Osteocyte (in vitro differentiated cells): ENCODE data around the gene AKIRIN2. TPM values are rescaled to one million over a fixed set of nuclear protein-coding genes. Genes with fewer than 3 reads are reported as not detected.

Source experiments
- DNase-seq: peaks from one replicate; pipeline ENCODE4 v3.0.0; 2021; ENCODE audit warnings: mixed read lengths; ENCODE audit not compliant: unreplicated experiment; ENCODE audit errors: extremely low spot score
- H3K27ac Mint-ChIP-seq: one replicate; pipeline ENCODE4 v1.8.0; 2021; ENCODE audit warnings: mild to moderate bottlenecking, mixed read lengths; ENCODE audit not compliant: unreplicated experiment
- H3K27me3 Mint-ChIP-seq: one replicate; pipeline ENCODE4 v1.8.0; 2021; ENCODE audit warnings: mixed read lengths; ENCODE audit not compliant: unreplicated experiment
- H3K36me3 Mint-ChIP-seq: one replicate; pipeline ENCODE4 v1.8.0; 2021; ENCODE audit warnings: mixed read lengths; ENCODE audit not compliant: unreplicated experiment
- H3K4me1 Mint-ChIP-seq: one replicate; pipeline ENCODE4 v1.8.0; 2021; ENCODE audit warnings: mixed read lengths; ENCODE audit not compliant: unreplicated experiment
- H3K4me3 Mint-ChIP-seq: one replicate; pipeline ENCODE4 v1.8.0; 2021; ENCODE audit warnings: mild to moderate bottlenecking, moderate library complexity, mixed read lengths; ENCODE audit not compliant: unreplicated experiment
- H3K9me3 Mint-ChIP-seq: one replicate; pipeline ENCODE4 v1.8.0; 2021; ENCODE audit warnings: mixed read lengths; ENCODE audit not compliant: unreplicated experiment
- total RNA-seq: library from RNA; stranded (reverse); gene quantifications from 2 replicates; pipeline ENCODE4 v1.2.1, GENCODE V29; 2021
- TF ChIP-seq, protein P1 (sequence below): fragments of 200-600 bp; sonication (generic); IDR thresholded peaks from 2 replicates; pipeline ENCODE4 v1.5.0; 2021; ENCODE audit warnings: antibody characterized with exemption, mild to moderate bottlenecking, moderate library complexity

The AKIRIN2 gene
- total RNA-seq, 1 donor from 2014 or later = 68.1 TPM

DNA sequence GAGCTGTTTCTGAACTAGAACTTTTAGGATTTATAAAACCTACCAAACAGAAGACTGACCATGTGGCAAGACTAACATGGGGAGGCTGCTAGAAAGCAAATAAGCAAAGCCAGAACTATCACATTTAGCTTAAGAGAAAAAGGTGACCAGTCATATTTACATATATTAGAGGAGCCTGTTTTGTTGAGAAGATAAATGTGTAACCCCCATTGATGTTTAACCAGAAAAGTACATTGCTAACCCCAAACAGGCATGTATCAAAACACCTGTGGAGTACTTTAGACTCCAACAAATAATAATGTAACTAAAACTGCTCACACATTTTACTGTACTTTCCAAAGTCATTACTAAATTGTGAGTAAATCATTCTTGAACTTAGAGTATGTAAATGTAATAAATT is 35.0 kb downstream of the AKIRIN2 start:
- no peak overlapping the region for H3K4me3 Mint-ChIP-seq

DNA sequence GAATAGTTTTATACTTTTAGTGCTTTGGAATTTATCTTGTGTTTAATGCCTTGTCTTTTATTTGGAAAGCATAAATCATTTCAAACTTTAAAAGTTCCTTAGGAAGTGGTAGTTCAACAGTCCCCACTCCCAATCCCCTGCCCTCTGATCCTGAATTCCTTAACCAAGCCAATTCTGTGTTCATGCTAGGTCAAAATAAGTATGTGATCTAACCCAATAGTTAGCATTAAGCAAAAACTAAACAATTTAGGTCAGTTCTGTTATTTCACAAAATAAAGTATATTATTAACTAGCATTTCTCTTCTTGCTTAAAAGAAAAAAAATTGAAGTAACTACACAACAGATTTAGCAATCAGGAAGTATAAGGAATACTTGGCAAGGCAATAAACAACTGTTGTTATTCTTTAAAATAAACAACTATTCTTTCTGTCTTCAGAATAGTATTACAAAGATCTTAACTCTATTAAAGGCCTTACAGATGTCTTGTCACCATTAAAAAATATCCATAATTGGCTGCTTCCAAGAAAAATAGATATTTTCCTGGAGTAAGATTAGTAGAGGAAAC is 37.0 kb downstream of the AKIRIN2 start:
- DNase-seq = no peak
- H3K27me3 Mint-ChIP-seq = no peaks in the 10 kb centered on the region
- H3K27ac Mint-ChIP-seq = no peak overlapping the region
- H3K4me3 Mint-ChIP-seq = no peak overlapping the region
- TF ChIP-seq, protein P1, sequence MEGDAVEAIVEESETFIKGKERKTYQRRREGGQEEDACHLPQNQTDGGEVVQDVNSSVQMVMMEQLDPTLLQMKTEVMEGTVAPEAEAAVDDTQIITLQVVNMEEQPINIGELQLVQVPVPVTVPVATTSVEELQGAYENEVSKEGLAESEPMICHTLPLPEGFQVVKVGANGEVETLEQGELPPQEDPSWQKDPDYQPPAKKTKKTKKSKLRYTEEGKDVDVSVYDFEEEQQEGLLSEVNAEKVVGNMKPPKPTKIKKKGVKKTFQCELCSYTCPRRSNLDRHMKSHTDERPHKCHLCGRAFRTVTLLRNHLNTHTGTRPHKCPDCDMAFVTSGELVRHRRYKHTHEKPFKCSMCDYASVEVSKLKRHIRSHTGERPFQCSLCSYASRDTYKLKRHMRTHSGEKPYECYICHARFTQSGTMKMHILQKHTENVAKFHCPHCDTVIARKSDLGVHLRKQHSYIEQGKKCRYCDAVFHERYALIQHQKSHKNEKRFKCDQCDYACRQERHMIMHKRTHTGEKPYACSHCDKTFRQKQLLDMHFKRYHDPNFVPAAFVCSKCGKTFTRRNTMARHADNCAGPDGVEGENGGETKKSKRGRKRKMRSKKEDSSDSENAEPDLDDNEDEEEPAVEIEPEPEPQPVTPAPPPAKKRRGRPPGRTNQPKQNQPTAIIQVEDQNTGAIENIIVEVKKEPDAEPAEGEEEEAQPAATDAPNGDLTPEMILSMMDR = no peak
- peaks cover 25% of the 10 kb centered on the region for H3K36me3 Mint-ChIP-seq
- no peaks in the 10 kb centered on the region for H3K9me3 Mint-ChIP-seq
- H3K4me1 Mint-ChIP-seq = peaks cover 20% of the 10 kb centered on the region

More for the DNA sequence above, 35.0 kb downstream of the AKIRIN2 start:
- no peak for DNase-seq
- Mint-ChIP-seq H3K36me3 (peaks cover 33% of the 10 kb centered on the region), H3K27ac (no peak overlapping the region), H3K4me1 (peaks cover 13% of the 10 kb centered on the region), H3K27me3 (no peaks in the 10 kb centered on the region), H3K9me3 (no peaks in the 10 kb centered on the region)
- TF ChIP-seq, protein P1 = no peak

DNA sequence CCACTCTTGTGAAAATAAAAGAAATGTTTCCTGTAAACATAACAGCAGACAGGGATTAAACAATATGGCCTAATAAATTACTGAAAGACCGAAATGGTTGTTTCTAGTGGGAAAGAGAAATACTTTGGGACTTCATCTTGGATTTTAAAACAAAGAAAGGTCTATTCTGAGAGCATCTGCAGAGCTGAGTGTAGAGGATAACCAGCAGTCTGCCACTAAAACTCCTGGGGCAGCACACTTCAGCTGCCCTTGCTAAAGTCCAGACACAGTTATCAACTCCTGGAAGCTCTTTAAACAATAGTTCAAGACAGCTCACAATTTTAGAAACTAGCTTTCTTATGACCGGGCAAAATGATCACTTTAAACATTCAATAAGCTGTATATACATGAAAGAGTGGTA is 38.6 kb downstream of the AKIRIN2 start:
- H3K4me1 Mint-ChIP-seq = peaks cover 21% of the 10 kb centered on the region
- H3K4me3 Mint-ChIP-seq = no peak overlapping the region
- H3K36me3 Mint-ChIP-seq = peaks cover 25% of the 10 kb centered on the region

DNA sequence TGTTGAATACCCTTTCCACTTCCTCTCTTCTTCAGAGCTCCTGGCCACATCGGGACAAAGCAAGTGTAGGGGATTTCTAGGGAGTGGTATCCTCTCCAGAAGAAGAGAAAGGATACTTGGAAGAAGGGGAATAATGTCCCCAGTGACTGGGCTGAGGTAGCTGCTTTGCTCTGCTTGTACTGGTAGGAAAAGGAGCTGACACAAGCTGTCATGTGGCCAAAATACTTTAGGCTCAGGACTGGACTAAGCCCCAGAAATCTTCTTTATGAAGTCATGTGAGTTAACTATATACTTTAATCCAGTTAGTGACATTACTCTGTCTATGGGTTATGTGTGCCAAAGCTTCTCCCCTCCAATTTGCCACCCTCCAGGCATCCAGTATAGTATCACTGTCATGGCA is 40.5 kb downstream of the AKIRIN2 start:
- Mint-ChIP-seq H3K9me3 (no peaks in the 10 kb centered on the region), H3K36me3 (peaks cover 23% of the 10 kb centered on the region), H3K4me3 (no peak overlapping the region), H3K4me1 (peaks cover 29% of the 10 kb centered on the region), H3K27me3 (no peaks in the 10 kb centered on the region), H3K27ac (no peak overlapping the region)
- TF ChIP-seq, protein P1 = no peak
- no peak for DNase-seq

More for the DNA sequence above, 38.6 kb downstream of the AKIRIN2 start:
- no peak for DNase-seq
- H3K27ac Mint-ChIP-seq = peak overlapping the region; percentile 15
- TF ChIP-seq, protein P1 = no peak
- no peaks in the 10 kb centered on the region for H3K27me3 Mint-ChIP-seq
- no peaks in the 10 kb centered on the region for H3K9me3 Mint-ChIP-seq

DNA sequence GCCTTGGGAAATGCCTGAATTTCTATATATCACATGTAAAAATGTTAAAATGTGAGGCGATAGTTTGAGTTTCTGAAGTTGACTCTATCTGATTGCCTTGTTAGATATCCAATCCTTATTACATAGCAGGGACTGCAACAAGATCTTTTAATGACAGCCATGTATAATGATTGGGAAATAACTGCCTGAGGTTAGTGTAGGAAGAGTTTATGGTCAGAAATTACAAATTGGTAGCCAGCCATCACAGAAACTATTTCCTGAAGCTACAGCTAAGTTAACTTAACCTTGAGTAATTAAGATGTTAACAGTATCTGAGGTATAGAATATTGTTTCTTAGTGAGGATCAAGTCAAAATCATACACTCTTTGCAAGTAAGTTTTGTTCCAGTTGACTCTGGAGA is 41.0 kb downstream of the AKIRIN2 start:
- TF ChIP-seq, protein P1 = no peak
- no peaks in the 10 kb centered on the region for H3K9me3 Mint-ChIP-seq
- peaks cover 22% of the 10 kb centered on the region for H3K36me3 Mint-ChIP-seq
- no peak for DNase-seq
- no peaks in the 10 kb centered on the region for H3K27me3 Mint-ChIP-seq
- H3K4me1 Mint-ChIP-seq = peaks cover 29% of the 10 kb centered on the region
- H3K4me3 Mint-ChIP-seq = no peak overlapping the region
- H3K27ac Mint-ChIP-seq = no peak overlapping the region
